ENCODE results near the gene BABAM2. TPM values are rescaled to one million over a fixed set of nuclear protein-coding genes. Genes with fewer than 3 reads are reported as not detected.

The BABAM2 gene
- total RNA-seq, 1 donor from 2014 or later: 43.5 TPM

DNA sequence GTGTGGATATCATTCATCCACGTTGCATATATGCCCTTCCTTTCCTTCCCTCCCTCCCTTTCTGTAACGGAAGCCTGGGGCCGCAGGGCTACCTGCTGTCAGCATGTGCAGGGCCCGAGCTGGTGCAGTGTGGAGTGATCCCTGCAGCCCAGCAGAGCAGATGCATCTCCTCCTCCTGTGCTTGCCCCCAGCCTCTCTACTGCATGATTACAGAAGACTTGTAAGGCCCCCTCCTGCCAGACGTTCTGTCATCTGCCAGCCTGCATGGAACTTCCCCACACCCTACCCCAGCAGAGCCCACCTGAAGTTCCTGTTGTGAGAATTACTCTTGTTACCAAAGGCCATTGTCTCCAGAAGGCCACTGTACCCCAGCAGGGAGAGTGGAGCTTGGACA, 434.6 kb downstream of the BABAM2 start:
- no peak for DNase-seq (ENCODE audit: low spot score in 2 of 2, unreplicated experiment in 2 of 2)
- H3K9me3 Mint-ChIP-seq: no peaks in the 10 kb centered on the region
- H3K27me3 Mint-ChIP-seq (ENCODE audit: low read depth): no peaks in the 10 kb centered on the region
- peaks cover 11% of the 10 kb centered on the region for H3K36me3 Mint-ChIP-seq
- H3K4me1 Mint-ChIP-seq: peaks cover 33% of the 10 kb centered on the region
- no peak overlapping the region for H3K4me3 Mint-ChIP-seq
- TF ChIP-seq, protein P1, sequence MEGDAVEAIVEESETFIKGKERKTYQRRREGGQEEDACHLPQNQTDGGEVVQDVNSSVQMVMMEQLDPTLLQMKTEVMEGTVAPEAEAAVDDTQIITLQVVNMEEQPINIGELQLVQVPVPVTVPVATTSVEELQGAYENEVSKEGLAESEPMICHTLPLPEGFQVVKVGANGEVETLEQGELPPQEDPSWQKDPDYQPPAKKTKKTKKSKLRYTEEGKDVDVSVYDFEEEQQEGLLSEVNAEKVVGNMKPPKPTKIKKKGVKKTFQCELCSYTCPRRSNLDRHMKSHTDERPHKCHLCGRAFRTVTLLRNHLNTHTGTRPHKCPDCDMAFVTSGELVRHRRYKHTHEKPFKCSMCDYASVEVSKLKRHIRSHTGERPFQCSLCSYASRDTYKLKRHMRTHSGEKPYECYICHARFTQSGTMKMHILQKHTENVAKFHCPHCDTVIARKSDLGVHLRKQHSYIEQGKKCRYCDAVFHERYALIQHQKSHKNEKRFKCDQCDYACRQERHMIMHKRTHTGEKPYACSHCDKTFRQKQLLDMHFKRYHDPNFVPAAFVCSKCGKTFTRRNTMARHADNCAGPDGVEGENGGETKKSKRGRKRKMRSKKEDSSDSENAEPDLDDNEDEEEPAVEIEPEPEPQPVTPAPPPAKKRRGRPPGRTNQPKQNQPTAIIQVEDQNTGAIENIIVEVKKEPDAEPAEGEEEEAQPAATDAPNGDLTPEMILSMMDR (IDR thresholded peaks at IDR 0.05; ENCODE audit: unreplicated experiment): no peak
- no peak overlapping the region for H3K27ac Mint-ChIP-seq

DNA sequence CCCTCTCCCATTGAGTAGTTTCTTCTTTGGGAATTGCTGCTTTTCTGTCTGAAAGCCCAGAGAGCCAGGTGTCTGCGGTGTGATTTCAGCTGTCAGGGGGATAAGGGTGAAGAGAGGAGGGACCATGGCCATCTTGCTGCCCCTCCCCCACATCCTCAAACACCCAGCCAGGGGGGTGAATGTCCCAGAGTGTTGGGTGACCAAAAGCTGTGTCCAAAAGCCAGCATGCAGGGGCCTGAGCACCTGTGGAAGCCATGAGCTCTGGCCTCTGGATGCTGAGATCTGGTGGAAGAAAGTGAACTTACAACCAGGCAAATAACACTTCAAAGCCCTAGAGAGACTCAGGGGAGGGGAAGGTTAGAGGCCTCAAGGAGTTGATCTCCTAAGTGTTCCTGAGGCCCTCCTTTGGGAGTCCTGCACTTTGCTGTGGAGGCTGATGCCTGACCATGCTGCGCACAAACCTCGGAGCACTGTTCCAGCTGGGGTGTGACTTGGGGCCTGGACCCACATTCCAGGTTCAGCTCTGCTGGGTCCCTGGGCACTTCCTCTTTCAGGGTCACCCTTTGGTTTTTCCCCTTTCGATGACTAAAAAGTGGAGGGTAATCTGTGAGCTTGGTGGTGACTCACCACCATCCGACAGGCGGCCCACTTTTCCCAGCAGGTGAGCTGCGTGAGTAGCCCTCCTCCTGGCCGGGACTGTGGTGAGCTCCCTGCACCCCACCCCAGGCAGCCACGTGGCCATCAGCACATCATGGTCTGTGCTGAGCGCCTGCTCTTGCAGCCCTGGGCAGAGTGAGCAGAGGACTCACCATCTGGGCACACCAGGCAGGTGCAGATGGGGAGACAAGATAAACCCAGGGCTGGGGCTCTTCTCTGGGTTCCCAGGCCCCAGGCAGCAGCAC, 435.3 kb downstream of the BABAM2 start:
- Mint-ChIP-seq H3K4me1 (peaks cover 33% of the 10 kb centered on the region), H3K4me3 (no peak overlapping the region), H3K27ac (no peak overlapping the region), H3K36me3 (peaks cover 15% of the 10 kb centered on the region), H3K9me3 (peaks cover 5% of the 10 kb centered on the region), H3K27me3 (ENCODE audit: low read depth) (no peaks in the 10 kb centered on the region)
- DNase-seq (ENCODE audit: low spot score in 2 of 2, unreplicated experiment in 2 of 2): no peak
- TF ChIP-seq, protein P1 (IDR thresholded peaks at IDR 0.05; ENCODE audit: unreplicated experiment): no peak

DNA sequence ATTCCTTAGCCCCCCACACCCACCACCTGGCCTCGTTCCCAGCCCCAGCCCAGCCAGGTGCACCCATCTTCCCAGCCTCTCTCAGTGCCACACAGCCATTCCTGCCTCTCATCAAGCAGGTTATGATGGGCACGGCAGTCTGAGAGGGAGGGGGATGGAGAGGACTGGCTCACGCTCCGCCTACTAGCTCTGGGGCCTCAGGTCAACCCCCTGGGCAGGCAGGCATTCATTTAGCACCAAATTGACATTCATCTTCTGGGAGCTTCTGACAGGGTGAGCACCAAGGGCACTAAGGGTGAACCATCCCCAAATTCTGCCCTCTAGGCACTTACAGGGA, 435.9 kb downstream of the BABAM2 start:
- H3K4me3 Mint-ChIP-seq: no peak overlapping the region
- no peaks in the 10 kb centered on the region for H3K27me3 Mint-ChIP-seq (ENCODE audit: low read depth)
- H3K4me1 Mint-ChIP-seq: peaks cover 33% of the 10 kb centered on the region
- no peak for DNase-seq (ENCODE audit: low spot score in 2 of 2, unreplicated experiment in 2 of 2)
- TF ChIP-seq, protein P1 (IDR thresholded peaks at IDR 0.05; ENCODE audit: unreplicated experiment): no peak
- no peak overlapping the region for H3K27ac Mint-ChIP-seq
- peaks cover 21% of the 10 kb centered on the region for H3K36me3 Mint-ChIP-seq
- peaks cover 12% of the 10 kb centered on the region for H3K9me3 Mint-ChIP-seq

DNA sequence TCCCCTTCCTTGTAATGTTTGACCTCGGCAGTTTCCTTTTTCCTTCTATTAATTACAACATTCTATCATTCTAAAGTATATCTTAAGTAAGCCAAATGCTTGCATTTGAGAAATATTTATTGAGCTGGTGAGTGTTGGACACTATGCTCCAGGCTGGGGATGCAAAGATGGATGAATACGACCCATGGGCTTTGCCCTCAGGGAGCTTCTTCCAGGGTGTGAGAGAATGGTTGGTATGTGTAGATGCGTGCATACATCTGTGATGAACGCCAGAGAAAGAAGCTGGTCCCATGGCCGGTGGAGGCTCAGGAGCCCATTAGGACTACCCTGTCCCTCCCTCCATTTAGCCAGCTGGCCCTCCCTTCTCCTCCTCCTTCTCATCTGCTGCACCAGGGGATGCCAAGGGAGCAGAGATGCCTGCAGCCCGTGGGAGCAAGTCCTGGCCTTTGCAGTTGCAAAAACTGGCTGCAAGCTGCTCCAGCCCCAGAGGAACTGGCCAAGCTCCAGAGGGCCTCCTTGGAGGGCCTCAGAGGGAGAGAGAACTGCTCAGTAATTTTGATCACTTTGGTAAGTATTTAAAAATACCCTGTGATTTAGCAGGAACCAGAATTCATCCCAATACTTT, 436.5 kb downstream of the BABAM2 start:
- TF ChIP-seq, protein P1 (IDR thresholded peaks at IDR 0.05; ENCODE audit: unreplicated experiment): no peak
- peaks cover 22% of the 10 kb centered on the region for H3K36me3 Mint-ChIP-seq
- H3K4me1 Mint-ChIP-seq: peaks cover 33% of the 10 kb centered on the region
- H3K27ac Mint-ChIP-seq: peak overlapping the region; percentile 71
- no peaks in the 10 kb centered on the region for H3K27me3 Mint-ChIP-seq (ENCODE audit: low read depth)
- peaks cover 12% of the 10 kb centered on the region for H3K9me3 Mint-ChIP-seq
- no peak for DNase-seq (ENCODE audit: low spot score in 2 of 2, unreplicated experiment in 2 of 2)
- no peak overlapping the region for H3K4me3 Mint-ChIP-seq

DNA sequence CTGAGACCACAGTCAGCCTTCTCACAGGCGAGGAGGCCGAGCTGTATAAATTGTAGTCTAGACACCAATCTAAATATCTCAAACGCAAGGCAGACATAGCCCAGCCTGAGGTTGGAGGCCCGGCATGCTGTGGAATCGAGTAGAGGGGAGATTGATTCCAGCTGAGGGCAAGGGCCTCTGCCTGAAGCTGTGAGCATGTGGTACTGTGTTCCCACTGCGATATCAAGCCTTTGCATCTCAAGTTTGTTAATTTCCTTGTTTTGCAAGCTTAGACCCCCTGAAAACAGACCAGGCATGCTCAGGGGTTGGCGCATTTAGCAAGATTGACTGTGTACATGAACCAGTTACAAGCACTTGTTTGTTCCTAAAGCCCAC, 437.0 kb downstream of the BABAM2 start:
- no peak for DNase-seq (ENCODE audit: low spot score in 2 of 2, unreplicated experiment in 2 of 2)
- Mint-ChIP-seq H3K9me3 (peaks cover 12% of the 10 kb centered on the region), H3K27me3 (ENCODE audit: low read depth) (no peaks in the 10 kb centered on the region), H3K4me3 (no peak overlapping the region), H3K27ac (peak overlapping the region; percentile 71), H3K4me1 (peaks cover 33% of the 10 kb centered on the region), H3K36me3 (peaks cover 22% of the 10 kb centered on the region)
- TF ChIP-seq, protein P1 (IDR thresholded peaks at IDR 0.05; ENCODE audit: unreplicated experiment): no peak

All from mesothelial cell of epicardium (in vitro differentiated cells).